Activated T-cell treated with anti-CD3 and anti-CD28 coated beads for 48 hours (primary cell): ENCODE results near the gene SGCA.

Experiments used
- DNase-seq: peaks from one replicate; pipeline ENCODE4 v3.0.0-alpha.2; 2020; ENCODE audit warnings: low read depth

The SGCA gene

DNA sequence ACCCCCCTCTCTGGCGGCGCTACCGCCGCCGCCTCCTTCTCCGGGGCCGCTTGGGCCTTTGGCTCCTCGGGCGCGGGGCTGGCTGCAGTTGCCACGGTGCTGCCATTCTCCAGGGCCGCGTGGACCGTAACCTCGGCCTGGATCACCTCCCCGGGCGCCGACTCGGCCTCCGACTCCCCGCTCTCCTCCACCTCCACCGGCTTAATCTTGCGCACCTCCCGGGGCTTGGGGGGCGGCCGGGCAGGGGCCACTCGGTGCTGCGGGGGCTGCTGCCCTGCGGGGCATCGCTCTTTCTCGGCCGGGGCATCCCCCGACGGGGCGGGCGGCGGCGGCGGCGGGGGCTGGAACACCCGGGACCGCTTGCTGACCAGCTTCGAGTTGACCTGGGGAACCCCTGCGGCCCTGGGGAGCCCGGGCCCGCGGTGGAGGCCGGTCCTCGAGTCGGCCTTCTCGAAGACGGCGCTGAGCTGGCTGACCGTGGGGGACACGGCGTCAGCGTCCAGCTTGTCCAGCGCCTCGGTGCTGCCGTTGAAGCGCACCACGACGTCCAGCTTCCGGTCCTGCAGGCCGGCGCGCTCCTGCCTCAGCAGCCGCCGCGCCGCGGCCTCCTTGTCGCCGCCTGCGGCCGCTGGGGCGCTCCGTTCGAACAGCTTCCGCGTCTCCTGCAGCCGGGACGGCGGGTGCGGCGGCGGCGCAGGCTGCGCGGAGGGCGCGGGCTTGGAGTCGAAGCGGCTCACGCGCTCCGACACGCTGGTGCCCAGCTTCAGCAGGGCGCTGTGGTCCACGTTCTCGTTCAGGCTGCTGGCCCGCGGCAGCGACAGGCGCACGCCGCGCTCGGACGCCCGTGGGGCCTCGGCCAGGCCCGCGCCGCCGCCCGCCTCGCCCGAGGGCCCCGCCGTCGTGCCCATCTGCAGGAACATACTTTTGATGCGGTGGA is 16.1 kb upstream of the SGCA start:
- DNase-seq = no peak

GRCh38 chr17:50150354-50151040 is 15.3 kb upstream of the SGCA start, which contains the start of gene PPP1R9B:
Gene PPP1R9B, minus strand, starts transcription at chr17:50150677. Its CDS starts 164 bp downstream, at chr17:50150513.
- DNase-seq = no peak

GRCh38 chr17:50151041-50151936 is 14.5 kb upstream of the SGCA start:
- peak; percentile 87 for DNase-seq

GRCh38 chr17:50151937-50152547 is 13.8 kb upstream of the SGCA start:
- DNase-seq = no peak

GRCh38 chr17:50152736-50153135 is 13.1 kb upstream of the SGCA start:
- no peak for DNase-seq

DNA sequence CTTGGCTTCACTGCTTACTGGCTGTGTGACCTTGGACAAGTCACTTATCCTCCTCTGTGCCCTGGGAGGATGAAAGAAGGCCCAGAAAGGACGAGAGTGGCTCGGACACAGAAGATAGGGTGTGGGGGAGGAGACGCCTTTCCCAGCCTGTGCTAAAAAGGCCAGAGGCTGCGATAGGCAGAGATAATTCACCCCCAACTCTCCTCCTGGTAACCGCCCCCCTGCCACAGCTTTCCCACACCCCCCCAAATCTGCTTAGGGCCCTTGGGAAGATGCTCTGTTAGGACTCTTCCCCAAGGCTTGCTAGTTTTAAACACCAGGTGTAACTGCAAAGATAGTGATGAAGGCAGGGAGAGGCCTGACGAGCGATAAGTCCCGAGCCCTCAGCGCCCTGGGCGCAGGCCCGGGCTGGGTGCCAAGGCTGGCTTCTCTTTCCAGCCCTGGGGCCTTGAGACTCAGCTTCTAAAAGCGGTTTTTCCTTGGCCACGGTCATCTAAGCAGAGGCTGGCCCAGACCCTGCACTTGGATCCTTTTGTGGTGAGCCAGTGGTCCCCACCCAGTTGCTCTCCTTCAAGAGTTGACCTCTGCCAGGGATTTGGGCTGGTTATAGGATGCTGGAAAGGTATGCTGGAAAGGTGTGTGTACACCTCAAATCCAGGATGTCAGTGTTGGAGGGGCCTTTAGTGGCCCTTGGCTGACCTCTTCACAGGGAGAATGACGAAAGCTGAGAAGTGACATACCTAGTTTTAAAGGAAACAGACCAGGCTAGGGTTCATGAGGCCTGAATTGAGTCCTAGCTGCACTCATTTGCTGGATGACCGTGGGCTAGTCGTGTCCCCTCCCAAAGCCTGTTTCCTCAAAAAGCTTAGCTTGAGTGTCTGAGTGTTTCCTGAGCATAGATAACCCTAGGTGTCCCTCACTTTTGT is 11.9 kb upstream of the SGCA start:
- DNase-seq = no peak

GRCh38 chr17:50154604-50155003 is 11.2 kb upstream of the SGCA start:
- DNase-seq = no peak

GRCh38 chr17:50155115-50155819 is 10.5 kb upstream of the SGCA start:
- no peak for DNase-seq

DNA sequence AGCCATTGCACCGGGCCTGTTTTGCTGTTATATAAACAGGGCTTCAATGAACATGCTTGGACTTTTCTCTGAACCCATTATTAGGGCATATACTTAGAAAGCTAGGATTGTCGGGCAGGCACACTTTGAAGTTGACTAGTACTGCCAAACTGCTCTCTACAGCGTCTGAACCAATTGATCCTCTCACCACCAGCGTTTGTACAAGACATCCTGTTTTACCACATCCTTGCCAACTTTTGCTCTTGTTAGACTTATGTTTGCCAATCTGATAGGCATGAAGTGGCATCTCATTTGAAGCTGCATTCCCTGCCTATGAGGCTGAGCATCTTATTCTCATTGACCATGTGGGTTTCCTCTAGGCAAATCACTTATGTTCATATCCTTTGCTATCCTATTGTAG is 7.9 kb upstream of the SGCA start:
- DNase-seq = no peak

GRCh38 chr17:50161023-50161910 is 4.5 kb upstream of the SGCA start:
- peak; percentile 98 for DNase-seq

DNA sequence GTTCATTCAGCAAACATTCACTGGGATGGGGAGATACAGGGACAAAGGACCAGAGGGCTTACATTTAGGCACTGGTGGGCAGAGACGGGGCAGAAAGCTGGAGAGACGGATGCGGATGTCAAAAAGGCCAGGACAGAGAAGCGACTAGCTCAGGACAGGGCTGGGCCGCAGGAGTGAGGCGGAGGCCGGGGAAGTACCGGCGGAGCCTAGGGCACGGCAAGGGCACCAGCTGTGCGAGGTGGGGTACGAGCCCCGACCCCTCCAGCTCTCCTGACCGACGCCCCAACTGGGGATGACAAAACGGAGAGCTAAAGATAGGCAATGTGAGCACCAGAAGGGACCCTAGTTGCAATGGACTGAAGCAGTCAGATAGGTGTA is 3.9 kb upstream of the SGCA start:
- DNase-seq = no peak

GRCh38 chr17:50162466-50163254 is 3.1 kb upstream of the SGCA start:
- no peak for DNase-seq

- DNase-seq = no peak
Measured at GRCh38 chr17:50163843-50164696, 1.7 kb upstream of the SGCA start.

DNA sequence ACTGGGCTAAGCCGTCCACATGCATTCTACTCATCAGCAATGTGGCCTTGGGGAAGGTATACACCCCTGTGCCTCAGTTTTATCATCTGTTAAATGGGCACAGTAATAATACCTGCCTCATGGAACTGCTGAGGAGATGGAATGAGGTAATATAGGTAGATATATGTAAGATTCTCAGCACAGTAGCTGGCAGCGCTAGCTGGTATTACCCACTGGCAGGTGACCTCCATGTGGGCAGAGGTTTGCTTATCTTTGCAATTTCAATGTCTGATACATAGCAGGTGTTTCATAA is 1.2 kb upstream of the SGCA start:
- no peak for DNase-seq

GRCh38 chr17:50165066-50165465 is 739 bp upstream of the SGCA start:
- no peak for DNase-seq

- no peak for DNase-seq
Measured at GRCh38 chr17:50165466-50165865, 339 bp upstream of the SGCA start.

DNA sequence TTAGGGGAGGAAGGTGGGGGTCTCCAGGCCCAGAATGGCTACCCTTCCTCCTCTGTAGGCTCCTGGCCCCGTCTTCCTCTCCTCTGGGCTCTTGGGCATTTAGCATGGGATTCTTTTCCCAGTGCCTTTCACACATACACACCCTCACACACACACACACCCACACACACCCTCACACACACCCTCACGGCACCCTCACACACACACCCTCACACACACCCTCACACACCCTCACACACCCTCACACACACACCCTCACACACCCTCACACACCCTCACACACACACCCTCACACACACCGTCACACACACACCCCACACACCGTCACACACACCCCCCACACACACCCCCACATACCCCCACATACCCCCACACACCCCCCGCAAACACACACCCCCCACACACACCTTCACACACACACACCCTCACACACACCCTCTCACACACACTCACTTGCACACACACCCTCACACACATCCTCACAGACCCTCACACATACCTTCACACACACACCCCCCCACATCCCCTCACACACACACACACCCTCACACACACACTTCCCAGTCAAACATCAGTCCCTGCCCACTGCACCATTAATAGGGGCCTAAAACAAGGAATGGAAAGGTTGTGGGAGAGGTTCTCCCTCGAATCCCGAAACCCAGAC is 845 bp downstream of the SGCA start:
- DNase-seq = no peak
